GM23338 (cell line): ENCODE data around the gene BET1. TPM values are rescaled to one million over a fixed set of nuclear protein-coding genes. Genes with fewer than 3 reads are reported as not detected.

Experiments
- ATAC-seq: fragments of 200-7000 bp; cut with Tn5 transposase; 3 replicates; pipeline ENCODE4 v1.9.1; 2020
- DNase-seq: peaks from one replicate; pipeline ENCODE4 v3.0.0-alpha.2; 2015; ENCODE audit warnings: low spot score
- H2AFZ ChIP-seq: fragments of 200-600 bp; sonication (generic); 2 replicates; pipeline ENCODE4 v1.8.0; 2016; ENCODE audit warnings: antibody characterized with exemption, mild to moderate bottlenecking, moderate library complexity
- H3F3A ChIP-seq: fragments of 200-600 bp; sonication (generic); replicated peaks from 2 replicates; pipeline ENCODE4 v1.8.0; 2017; ENCODE audit warnings: antibody characterized with exemption, mixed run types, low read depth
- H3K27ac ChIP-seq: fragments of 200-600 bp; sonication (generic); 2 replicates; pipeline ENCODE4 v1.6.1; 2016; ENCODE audit warnings: low read depth
- H3K27me3 ChIP-seq: fragments of 200-600 bp; sonication (generic); 2 replicates; pipeline ENCODE4 v1.8.0; 2016; ENCODE audit warnings: mild to moderate bottlenecking, mixed run types, moderate library complexity; ENCODE audit not compliant: insufficient read depth
- H3K36me3 ChIP-seq: fragments of 200-600 bp; sonication (generic); 2 replicates; pipeline ENCODE4 v1.8.0; 2016; ENCODE audit warnings: mild to moderate bottlenecking; ENCODE audit not compliant: insufficient read depth
- H3K4me1 ChIP-seq: fragments of 200-600 bp; sonication (generic); 2 replicates; pipeline ENCODE4 v1.8.0; 2016; ENCODE audit warnings: mild to moderate bottlenecking, moderate library complexity; ENCODE audit not compliant: insufficient read depth
- H3K4me2 ChIP-seq: fragments of 200-600 bp; sonication (generic); 2 replicates; pipeline ENCODE4 v1.7.1; 2017; ENCODE audit warnings: mixed run types
- H3K4me3 ChIP-seq: fragments of 200-600 bp; sonication (generic); 2 replicates; pipeline ENCODE4 v1.6.1; 2016; ENCODE audit warnings: mixed run types
- H3K79me2 ChIP-seq: fragments of 200-600 bp; sonication (generic); replicated peaks from 2 replicates; pipeline ENCODE4 v1.8.0; 2017; ENCODE audit warnings: mild to moderate bottlenecking; ENCODE audit not compliant: insufficient read depth
- H3K9me2 ChIP-seq: fragments of 200-600 bp; sonication (generic); 2 replicates; pipeline ENCODE4 v1.8.0; 2017; ENCODE audit not compliant: insufficient read depth
- H4K20me1 ChIP-seq: fragments of 200-600 bp; sonication (generic); replicated peaks from 2 replicates; pipeline ENCODE4 v1.8.0; 2017; ENCODE audit warnings: mild to moderate bottlenecking; ENCODE audit not compliant: insufficient read depth
- H3K27ac Mint-ChIP-seq: 2 replicates; pipeline ENCODE4 v1.8.0; 2020; ENCODE audit warnings: inconsistent platforms, mild to moderate bottlenecking, moderate library complexity, mixed read lengths
- H3K27me3 Mint-ChIP-seq: 3 replicates; pipeline ENCODE4 v1.8.0; 2022; ENCODE audit warnings: low read depth, mild to moderate bottlenecking, moderate library complexity, mixed read lengths, inconsistent platforms; ENCODE audit not compliant: insufficient read depth, poor library complexity
- H3K36me3 Mint-ChIP-seq: 3 replicates; pipeline ENCODE4 v1.8.0; 2021; ENCODE audit warnings: low read depth, mild to moderate bottlenecking, inconsistent platforms, moderate library complexity, mixed read lengths
- H3K4me1 Mint-ChIP-seq: 3 replicates; pipeline ENCODE4 v1.8.0; 2020; ENCODE audit warnings: mild to moderate bottlenecking, inconsistent platforms, mixed read lengths
- H3K4me3 Mint-ChIP-seq: 3 replicates; pipeline ENCODE4 v1.8.0; 2021; ENCODE audit warnings: moderate library complexity, mild to moderate bottlenecking, inconsistent platforms, mixed read lengths
- H3K9me3 Mint-ChIP-seq: 3 replicates; pipeline ENCODE4 v1.8.0; 2020; ENCODE audit warnings: moderate library complexity, mild to moderate bottlenecking, inconsistent platforms, mixed read lengths
- CTCF ChIP-seq, 2 experiments: fragments of 200-600 bp in 1 of 2; sonication (generic) in 1 of 2; conservative IDR thresholded peaks; 2 replicates each; pipeline versions ENCODE4 v1.5.1 to v1.6.1; 2016 to 2017; ENCODE audit warnings: antibody characterized with exemption in 2 of 2, low read depth in 2 of 2, mild to moderate bottlenecking in 2 of 2, moderate library complexity in 1 of 2
- ETS1 ChIP-seq: IDR thresholded peaks from 2 replicates; pipeline ENCODE4 v1.6.1; 2016; ENCODE audit warnings: antibody characterized with exemption
- EZH2 ChIP-seq: fragments of 200-600 bp; sonication (generic); IDR thresholded peaks from one replicate; pipeline ENCODE4 v1.8.0; 2017; ENCODE audit warnings: antibody characterized with exemption, mild to moderate bottlenecking, low read depth; ENCODE audit not compliant: unreplicated experiment
- EZH2phosphoT487 ChIP-seq: fragments of 200-600 bp; sonication (generic); IDR thresholded peaks from one replicate; pipeline ENCODE4 v1.8.1; 2018; ENCODE audit warnings: antibody characterized with exemption; ENCODE audit not compliant: unreplicated experiment
- JUNB ChIP-seq: IDR thresholded peaks from one replicate; pipeline ENCODE4 v1.6.1; 2016; ENCODE audit warnings: antibody characterized with exemption; ENCODE audit not compliant: unreplicated experiment
- POLR2AphosphoS5 ChIP-seq: IDR thresholded peaks from 2 replicates; pipeline ENCODE4 v1.6.1; 2016; ENCODE audit warnings: antibody characterized with exemption, low read depth
- REST ChIP-seq: IDR thresholded peaks from one replicate; pipeline ENCODE4 v1.6.1; 2018; ENCODE audit warnings: antibody characterized with exemption; ENCODE audit not compliant: unreplicated experiment
- STAT1 ChIP-seq: IDR thresholded peaks from one replicate; pipeline ENCODE4 v1.6.1; 2016; ENCODE audit warnings: antibody characterized with exemption; ENCODE audit not compliant: unreplicated experiment
- ZNF114 ChIP-seq: fragments of 250-450 bp; sonication (Bioruptor Pico); IDR thresholded peaks from 2 replicates; pipeline ENCODE4 v1.5.0; 2020; ENCODE audit warnings: mild to moderate bottlenecking, moderate library complexity
- ZNF331 ChIP-seq: fragments of 250-450 bp; sonication (Bioruptor Pico); IDR thresholded peaks from 2 replicates; pipeline ENCODE4 v1.5.0; 2020; ENCODE audit warnings: low read depth, mild to moderate bottlenecking, moderate library complexity
- ZNF462 ChIP-seq: fragments of 250-450 bp; sonication (Bioruptor Pico); IDR thresholded peaks from 2 replicates; pipeline ENCODE4 v1.5.0; 2020; ENCODE audit warnings: mild to moderate bottlenecking, moderate library complexity
- polyA plus RNA-seq: library from polyadenylated mRNA; unstranded; fragments of >200 nt; fragmentation: Nextera tagmentation; extraction: Ambion mirVana; gene quantifications from 2 replicates; pipeline ENCODE4 v1.2.1, GENCODE V29; 2016
- total RNA-seq: library from RNA; depleted of rRNA; stranded (reverse); fragments of >200 nt; shearing (Covaris generic); gene quantifications from 2 replicates; pipeline ENCODE4 v1.2.3, GENCODE V29; 2014

BET1 gene
- total and polyA plus RNA-seq, 2 experiments from 2014 or later: 42.2 to 69.2 TPM

GRCh38 chr7:93985101-93985500 is 19.1 kb downstream of the BET1 start:
- Histone ChIP-seq H3K36me3 (no peaks in the 10 kb centered on the region), H3K4me3 (no peak overlapping the region), H3F3A (no peaks in the 10 kb centered on the region), H3K4me2 (no peak overlapping the region), H3K27ac (no peak overlapping the region; the same call in 1 of the 2 replicates), H2AFZ (no peak overlapping the region), H3K27me3 (no peaks in the 10 kb centered on the region), H3K4me1 (peaks cover 49% of the 10 kb centered on the region), H3K79me2 (no peaks in the 10 kb centered on the region), H4K20me1 (no peaks in the 10 kb centered on the region), H3K9me2 (no peaks in the 10 kb centered on the region)
- Mint-ChIP-seq H3K27me3 (no peaks in the 10 kb centered on the region), H3K27ac (peak overlapping the region; percentile 49; the same call in 1 of the 2 replicates), H3K4me3 (no peak overlapping the region), H3K9me3 (no peaks in the 10 kb centered on the region), H3K4me1 (peaks cover 37% of the 10 kb centered on the region), H3K36me3 (no peaks in the 10 kb centered on the region)
- DNase-seq: no peak
- TF ChIP-seq JUNB (no peak), EZH2 (no peak), STAT1 (no peak), CTCF (conservative IDR thresholded peaks at IDR 0.05; ENCODE audit: low read depth in 2 of 2) (no peak), ZNF331 (CRISPR knock-in tag) (no peak), ETS1 (no peak), ZNF462 (CRISPR knock-in tag) (no peak), POLR2AphosphoS5 (no peak), ZNF114 (no peak), REST (no peak), EZH2phosphoT487 (no peak)
- no peak for ATAC-seq
